Measurements from ENCODE around the gene HTR1D. TPM values are rescaled to one million over a fixed set of nuclear protein-coding genes. Genes with fewer than 3 reads are reported as not detected.

Gene HTR1D
- total RNA-seq, 4 donors from 2014 or later, result not detected

GRCh38 chr1:23179862-23180261 lies 37.4 kb downstream of the HTR1D start:
- no peak for TF ChIP-seq CTCF (IDR thresholded peaks at IDR 0.05)
- DNase-seq (ENCODE audit: low spot score) (no peak), ATAC-seq (ENCODE audit: low FRiP score) (no peak)

GRCh38 chr1:23178950-23179349 lies 38.4 kb downstream of the HTR1D start:
- TF ChIP-seq CTCF (IDR thresholded peaks at IDR 0.05), result no peak
- ATAC-seq (ENCODE audit: low FRiP score), result no peak

GRCh38 chr1:23178414-23178813 lies 38.9 kb downstream of the HTR1D start:
- no peak for TF ChIP-seq CTCF (IDR thresholded peaks at IDR 0.05)
- no peak for DNase-seq (ENCODE audit: low spot score)
- no peak for ATAC-seq (ENCODE audit: low FRiP score)

More at GRCh38 chr1:23178950-23179349, 38.4 kb downstream of the HTR1D start:
- no peak for DNase-seq (ENCODE audit: low spot score)

- peak in 1 of 3 donors; percentile 33 for TF ChIP-seq CTCF (IDR thresholded peaks at IDR 0.05)
- DNase-seq (ENCODE audit: low spot score) (no peak), ATAC-seq (ENCODE audit: low FRiP score) (peak; percentile 88)
Measured at GRCh38 chr1:23177438-23178380, 39.6 kb downstream of the HTR1D start.

- DNase-seq (ENCODE audit: low spot score) (no peak), ATAC-seq (ENCODE audit: low FRiP score) (no peak)
- no peak for TF ChIP-seq CTCF (IDR thresholded peaks at IDR 0.05)
Measured at GRCh38 chr1:23177031-23177430, 40.3 kb downstream of the HTR1D start.

GRCh38 chr1:23174426-23175110 lies 42.7 kb downstream of the HTR1D start:
- no peak for DNase-seq (ENCODE audit: low spot score)
- no peak for TF ChIP-seq CTCF (IDR thresholded peaks at IDR 0.05)
- ATAC-seq (ENCODE audit: low FRiP score), result no peak

Measured in omental fat pad (tissue), 4 donors.